Hippocampal formation (tissue), 2 donors: ENCODE data around the gene CRAT.
"Not testable (repeated sequence)": the region's sequence is repeated elsewhere in the genome, so short reads cannot be mapped to it uniquely, and the experiment has no call there.

Source experiments
- DNase-seq, 2 donors: peaks; one replicate each; lab custom pipeline; 2025; lab: John Stamatoyannopoulos, UW

CRAT gene

DNA sequence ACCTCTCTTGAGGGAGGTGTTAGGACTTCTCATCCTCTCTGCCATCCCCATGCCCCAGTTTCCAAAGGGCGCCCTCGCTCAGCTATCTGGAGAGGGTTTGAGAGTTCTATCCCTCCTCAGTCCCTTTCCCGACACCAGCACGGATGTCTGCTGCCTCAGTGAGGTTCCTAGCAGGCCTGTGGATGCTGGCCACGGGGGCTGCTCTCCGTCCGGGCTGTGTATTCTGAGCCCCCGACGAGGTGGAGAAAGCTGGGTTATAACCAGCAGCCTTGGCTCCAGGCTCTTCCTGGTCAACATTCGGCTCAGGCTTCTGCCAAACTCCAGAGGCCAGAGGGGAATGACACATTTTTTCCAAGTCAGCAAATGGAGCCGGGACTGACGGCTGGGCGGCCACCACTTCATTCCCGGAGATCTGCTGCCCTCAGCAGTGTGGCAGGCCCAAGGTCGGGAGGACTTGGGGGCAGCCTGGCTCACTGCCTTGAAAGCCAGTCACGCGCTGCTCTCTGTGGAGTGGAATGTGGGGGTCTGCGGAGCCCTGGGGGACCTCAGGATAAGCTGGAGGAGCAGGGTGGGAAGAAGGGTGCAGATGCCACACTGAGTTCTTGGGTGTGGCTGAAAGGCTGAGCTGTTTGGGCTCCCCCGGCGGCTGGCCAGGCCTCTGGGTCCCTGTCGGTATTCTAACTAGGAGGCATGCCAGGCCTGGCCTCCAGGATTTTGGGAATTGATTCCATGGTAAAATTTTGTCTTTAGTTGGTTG, 28.1 kb upstream of the CRAT start:
- no peak for DNase-seq

DNA sequence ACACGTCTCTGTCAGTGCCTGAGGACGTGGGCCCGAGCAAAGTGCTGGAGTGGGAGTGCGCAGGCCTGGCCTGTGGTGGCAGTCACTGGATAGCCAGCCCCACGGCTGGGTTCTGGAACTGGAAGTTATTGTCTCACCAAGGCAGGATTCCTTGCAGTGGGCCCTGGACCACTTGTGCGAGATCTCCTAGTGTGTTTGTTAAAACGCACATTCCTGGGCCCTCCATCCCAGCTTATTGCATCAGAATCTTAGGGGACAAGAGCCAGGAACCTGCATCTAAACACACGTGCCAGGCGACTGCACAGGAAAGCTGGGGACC, 27.5 kb upstream of the CRAT start:
- DNase-seq, result no peak

DNA sequence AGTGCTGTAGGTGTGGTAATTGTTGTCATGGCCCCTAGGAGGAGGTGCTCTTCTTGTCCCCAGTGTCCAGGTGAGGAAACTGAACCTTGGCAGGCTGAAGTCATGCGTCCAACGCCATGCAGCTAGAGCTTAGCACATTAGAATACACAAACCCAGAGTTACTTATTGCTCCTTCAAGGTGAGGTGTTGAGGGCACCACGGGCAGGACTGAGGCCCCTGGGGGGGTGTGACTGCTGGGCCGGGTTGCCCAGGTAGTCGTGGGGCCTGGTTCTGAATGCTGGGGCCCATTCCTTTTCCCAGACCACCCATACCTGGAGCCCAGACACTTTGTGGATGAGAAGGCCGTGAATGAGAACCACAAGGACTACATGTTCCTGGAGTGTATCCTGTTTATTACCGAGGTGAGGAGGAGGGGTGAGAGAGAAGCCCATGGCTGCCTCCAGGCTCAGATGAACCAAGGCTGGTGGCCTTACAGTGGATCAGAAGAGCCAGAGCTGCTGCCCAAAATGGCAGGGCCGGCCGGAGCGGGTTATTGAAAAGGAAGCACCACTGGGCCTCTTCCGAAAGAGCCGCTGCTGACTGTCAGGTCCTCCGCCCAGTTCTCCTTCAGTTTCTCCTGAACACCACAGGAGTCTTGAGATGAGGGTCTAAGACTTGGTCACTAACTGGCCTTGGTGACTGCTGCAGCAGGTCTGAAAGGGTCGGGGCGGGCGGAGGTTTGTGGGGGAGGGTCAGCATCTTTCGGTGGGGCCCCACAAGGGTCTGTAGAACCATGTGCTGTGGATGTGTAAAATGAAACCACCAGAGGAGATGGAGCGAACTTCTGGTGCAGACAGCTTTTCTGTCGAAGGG, 26.9 kb upstream of the CRAT start:
- no peak for DNase-seq

DNA sequence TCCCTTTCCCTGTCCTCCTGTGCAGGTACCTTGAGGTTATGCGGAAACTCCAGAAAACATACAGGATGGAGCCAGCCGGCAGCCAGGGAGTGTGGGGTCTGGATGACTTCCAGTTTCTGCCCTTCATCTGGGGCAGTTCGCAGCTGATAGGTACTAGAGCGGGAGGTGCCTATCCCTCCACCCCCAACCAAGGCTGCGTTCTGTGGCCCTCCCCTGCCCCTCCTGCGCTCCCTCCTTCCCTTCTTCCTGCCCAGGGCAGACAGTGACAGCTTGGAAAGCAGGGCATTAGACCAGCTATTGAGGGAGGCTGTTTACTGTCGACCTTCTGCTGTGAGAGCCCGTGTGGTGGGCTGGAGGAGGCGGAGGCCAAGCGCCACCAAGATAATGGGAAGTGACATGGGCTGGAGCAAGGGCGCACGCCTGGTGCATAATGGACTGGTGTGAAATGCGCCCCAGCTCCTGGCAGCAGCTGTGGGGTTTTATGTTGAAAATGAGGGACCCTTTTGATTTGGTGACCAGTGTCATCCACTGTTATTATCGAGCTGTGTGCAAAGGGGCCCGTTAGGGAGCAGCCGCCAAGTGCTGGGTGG, 25.9 kb upstream of the CRAT start:
- DNase-seq, result no peak

DNA sequence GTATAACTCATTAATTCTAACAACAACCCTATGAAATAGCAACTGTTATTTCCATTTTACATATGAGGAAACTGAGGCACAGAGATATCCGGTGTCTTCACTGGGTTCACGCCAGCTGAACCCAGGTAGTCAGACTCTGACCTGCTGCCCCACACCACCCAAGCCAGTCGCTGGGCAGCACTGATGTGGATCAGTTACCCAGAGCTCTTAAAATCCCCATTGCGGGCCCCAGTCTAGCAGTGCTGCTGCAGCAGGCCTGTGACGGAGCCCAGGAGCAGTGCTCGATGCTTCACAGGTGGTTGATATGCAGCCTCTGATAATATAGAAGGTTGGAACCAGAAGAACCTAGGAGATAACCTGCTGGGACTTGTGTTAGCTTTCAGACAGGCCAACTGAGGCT, 24.9 kb upstream of the CRAT start:
- DNase-seq, result no peak

DNA sequence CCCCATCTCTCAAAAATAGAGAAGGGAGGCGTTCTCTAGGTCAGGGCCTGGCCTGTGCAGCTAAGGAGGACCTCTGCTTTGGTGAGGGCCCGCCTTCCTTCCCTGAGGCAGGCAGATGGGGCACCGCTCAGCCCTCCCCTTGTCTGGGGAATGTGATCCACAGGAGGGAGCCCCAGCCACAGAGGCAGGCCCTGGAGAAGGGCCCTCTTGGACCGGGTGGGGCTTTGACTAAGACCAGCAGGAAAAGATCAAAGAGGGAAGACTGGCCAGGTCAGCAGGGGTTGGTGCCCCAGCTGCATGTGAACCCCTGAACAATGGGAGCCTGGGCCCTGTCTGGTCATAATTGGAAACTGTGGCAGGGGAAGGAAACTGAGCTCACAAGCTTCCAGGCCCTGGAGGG, 22.5 kb upstream of the CRAT start:
- DNase-seq, result no peak

DNA sequence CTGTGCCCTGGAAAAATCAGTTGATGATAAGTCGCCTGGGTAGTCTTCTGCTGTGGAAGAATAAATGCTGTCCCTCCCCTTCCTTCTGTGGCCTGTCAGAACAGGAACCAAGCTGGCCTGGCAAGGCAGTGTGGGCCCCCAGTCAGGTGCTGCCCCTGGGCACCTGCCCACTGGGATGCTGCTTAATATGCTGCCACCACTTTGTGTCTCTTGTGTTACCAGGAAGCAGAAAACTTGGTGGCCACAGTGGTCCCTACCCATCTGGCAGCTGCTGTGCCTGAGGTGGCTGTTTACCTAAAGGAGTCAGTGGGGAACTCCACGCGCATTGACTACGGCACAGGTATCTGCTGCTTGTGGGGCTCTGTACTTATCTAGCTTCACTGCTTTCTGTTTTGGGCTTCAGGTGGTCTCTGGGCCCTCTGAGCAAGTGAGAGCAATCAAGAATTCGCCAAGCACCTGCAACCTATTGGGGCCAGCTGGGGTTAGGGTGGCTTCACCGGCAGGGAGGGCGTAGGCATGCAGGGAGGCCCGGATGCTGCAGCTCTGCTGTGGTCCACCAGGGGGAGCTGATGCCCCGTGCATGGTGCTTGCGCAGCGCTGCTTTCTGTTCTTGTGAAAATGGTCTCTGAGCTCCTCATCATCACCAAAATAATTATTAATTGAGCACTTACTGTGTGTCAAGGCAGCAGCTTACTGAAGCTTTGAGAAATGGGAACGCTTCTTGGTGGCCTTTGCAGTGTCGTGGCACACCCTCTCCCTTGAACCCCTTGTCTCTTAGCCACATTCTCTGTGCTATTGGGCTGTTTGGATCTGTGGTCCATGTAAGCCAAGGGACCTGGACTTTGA, 20.9 kb upstream of the CRAT start:
- DNase-seq, result peak; percentile 53 to 55

DNA sequence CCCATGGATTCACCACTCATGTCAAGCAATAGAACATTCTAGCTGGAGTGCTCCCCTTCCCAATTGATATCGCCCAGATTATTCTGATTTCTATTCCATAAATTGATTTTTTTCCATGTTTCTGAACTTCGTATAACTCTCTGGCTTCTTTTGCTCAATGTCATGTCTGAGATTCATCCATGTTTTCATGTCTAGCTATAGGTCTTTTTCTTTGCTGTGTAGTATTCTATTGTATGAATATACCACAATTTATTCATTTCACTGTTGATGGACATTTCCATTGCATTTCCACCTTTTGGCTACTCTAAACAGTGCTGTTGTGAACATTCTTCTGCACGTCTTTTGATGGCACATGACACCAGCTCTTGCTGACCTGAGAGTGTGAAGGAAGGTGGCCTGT, 20.2 kb upstream of the CRAT start:
- no peak for DNase-seq

DNA sequence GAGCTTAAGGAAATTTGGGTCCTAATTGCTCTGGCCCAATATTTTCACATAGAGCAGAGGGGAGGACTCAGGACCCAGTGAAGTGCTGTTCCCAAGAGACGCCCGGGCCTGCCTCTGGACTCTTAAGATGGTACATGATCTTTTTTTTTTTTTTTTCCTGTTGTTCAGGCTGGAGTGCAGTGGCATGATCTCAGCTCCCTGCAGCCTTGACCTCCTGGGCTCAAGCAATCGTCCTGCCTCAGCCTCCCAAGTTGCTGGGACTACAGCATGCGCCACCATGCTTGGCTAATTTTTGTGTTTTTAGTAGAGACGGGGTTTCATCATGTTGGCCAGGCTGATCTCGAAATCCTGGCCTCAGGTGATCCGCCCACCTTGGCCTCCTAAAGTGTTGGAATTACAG, 19.7 kb upstream of the CRAT start:
- not testable (repeated sequence) for DNase-seq

DNA sequence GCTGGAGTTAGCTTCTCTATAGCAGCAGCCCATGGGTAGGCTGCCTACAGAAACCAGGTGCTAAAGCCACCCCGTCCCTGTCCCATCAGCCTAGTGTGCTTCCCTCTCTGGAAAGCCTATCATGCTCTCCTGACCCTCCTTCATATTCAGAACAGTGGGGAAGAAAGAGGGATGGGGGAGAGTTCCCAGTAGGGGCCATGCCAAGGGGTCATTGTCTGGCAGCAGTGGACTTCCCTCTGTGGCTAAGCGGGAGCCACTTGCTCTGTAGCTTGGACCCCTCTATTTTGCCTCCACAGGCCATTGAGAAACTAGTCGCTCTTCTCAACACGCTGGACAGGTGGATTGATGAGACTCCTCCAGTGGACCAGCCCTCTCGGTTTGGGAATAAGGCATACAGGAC, 18.1 kb upstream of the CRAT start:
- DNase-seq, result no peak

DNA sequence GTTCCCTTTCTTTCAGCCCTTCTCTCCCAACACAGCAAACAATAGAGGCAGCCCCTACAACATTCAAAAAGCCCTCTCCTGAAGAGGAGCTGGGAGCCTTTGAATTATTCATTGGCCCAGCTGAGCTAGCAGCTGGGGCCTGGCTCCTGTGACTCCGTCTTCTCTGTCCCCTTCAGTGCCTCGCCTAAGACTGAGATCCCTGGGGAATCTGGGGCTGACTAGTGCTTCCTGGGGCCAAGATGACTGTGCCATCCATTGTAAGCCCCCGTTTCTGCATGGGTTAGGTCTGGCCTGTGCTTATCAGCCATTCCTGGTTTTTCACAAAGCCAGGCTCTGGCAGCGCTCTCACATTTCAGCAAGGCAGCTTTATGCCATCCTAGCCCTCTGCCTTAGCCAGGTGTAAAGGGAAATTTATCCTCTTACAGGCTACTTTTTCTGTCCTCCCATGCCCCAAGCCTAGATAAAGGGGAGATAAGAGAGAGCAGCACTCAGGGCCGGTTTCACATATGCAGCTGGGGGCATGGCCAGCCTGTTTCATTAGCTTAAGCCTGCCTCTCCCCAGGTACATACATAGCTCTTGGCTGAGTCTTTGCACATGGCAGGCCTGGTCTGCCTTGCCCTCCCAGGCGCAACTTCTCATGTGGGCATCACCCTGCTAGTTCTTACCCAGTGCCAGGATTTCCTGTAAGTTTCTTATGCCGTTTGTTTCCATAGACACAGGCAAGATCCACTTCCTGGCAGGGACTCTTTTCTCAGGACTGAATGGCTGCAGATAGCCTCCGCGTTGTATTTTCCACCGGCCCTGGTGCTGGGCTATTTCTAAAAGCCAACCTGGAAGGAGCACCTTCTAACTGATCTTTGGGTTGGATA, 16.4 kb upstream of the CRAT start:
- peak in 1 of 2 donors; percentile 18 for DNase-seq

DNA sequence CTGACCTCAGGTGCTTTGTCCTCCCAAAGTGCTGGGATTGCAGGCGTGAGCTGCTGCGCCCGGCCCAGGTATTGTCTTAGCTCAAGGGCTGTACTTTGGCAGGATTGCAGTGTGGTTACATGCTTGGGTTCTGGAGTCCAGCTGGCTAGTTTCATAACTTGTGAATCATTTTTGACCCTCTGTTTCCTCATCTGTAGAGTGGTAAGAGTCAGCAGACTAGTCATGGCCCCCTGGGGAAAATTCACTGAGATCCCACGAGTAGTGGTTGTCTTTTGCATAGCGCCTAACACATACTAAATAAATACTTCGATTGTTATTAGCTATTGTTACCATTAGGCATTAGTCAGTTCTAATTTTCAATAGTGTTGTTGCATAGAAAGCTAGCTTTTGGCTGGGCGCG, 14.9 kb upstream of the CRAT start:
- DNase-seq, result no peak

DNA sequence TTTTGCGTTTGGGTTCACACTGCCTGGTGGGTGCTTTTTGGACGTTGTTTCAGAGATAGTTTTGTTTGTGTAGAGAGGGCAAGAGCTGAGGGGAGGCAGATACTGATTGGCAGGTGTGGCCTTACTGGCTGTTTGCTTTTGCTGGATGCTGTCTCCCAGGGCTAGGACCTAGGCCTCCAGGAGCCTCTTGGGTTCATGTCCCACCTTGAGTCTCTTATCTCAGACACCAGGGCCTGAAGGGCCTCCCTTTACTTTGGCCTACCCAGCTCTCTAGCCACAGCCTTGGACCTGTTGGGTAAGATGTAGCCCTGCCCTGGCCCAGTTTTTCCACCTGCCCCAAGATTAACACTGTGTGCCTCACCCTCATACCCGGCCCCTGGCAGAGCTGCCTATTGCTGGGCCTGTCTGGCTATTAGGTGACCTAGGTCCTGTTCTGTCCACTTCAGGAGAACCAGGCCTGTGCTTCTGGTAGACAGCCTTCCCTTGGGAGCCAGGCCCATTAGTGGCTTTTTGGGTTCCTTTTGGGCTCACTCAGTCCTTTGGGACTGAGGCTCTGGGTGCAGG, 14.0 kb upstream of the CRAT start:
- DNase-seq, result no peak

DNA sequence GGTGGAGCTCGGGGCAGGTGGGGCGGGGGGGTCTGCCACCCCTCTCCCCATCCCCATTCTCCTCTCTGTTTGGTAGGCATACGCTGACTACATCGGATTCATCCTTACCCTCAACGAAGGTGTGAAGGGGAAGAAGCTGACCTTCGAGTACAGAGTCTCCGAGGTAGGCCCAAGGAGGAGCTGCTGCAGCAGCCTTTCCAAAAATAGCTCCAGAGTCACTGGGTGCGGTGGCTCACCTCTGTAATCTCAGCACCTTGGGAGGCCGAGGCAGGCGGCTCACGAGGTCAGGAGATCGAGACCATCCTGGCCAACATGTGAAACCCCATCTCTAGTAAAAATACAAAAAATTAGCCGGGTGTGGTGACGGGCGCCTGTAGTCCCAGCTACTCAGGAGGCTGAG, 12.4 kb upstream of the CRAT start:
- not testable (repeated sequence) for DNase-seq

DNA sequence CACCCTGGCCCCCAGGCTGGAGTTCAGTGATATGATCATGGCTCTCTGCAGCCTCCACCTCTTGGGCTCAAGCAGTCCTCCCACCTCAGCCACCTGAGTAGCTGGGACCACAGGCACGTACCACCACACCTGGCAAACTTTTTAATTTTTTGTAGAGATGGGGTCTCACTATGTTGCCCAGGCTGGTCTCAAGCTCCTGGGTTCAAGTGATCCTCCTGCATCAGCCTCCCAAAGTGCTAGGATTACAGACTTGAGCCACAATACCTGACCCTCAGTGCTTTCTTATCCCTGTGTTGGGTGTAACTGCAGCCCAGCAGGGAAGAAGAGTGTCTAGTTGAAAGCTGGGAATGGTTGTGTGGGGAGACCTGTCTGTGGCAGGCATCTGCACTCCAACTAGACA, 11.5 kb upstream of the CRAT start:
- DNase-seq, result no peak

DNA sequence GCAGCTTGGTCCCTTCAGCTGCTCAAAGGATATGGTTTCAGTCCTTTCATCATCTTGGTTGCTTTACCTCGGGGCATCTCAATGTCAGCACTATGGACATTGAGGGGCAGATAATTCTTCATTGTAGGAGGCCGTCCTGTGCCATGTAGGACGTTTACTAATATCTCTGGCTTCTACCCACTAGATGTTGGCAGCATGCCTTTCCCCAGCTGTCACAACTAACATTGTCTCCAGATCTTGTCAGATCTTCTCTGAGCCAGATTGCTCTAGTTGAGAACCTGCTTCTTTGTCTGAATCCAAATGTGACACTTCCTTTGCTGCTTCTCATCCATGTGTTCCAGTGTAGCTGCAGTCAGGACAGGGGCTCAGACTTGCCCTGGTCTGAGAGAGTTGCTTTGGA, 10.9 kb upstream of the CRAT start:
- DNase-seq, result peak; percentile 34 to 39

DNA sequence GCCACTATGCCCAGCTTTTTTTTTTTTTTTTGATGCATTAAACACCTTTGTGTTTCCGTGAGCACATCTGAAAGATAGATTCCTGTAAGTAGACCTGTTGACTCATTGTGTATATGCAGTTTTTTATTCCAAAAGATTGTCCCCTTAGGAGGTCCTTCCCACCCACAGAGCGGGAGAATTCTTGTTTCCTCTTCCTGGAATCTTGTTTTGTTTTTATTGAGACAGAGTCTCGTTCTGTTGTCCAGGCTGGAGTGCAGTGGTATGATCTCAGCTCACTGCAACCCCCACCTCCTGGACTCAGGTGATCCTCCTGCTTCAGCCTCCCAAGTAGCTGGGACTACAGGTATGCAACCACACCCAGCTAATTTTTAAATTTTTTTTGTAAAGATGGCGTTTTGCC, 8.2 kb upstream of the CRAT start:
- no peak for DNase-seq

DNA sequence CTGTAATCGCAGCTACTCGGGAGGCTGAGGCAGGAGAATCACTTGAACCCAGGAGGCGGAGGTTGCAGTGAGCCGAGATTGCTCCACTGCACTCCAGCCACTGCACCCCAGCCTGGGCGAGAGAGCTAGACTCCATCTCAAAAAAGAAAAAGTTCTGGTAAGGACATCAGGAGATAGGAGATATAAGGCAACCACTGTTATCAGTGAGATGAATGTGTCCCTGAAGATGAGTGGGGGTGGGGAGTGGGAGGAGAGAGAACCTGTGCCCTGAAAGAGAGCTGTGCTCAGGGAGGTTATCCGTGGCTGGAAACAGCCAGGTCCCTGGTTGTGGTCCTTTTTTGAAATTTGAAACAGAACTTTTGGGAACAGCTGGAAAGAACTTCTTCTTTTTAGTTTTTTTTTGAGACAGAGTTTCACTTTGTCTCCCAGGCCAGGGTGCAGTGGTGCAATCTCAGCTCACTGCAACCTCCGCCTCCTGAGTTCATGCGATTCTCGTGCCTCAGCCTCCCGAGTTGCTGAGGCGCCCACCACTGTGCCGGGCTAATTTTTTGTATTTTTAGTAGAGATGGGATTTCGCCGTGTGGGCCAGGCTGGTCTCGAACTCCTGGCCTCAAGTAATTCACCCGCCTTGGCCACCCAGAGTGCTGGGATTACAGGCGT, 3.2 kb upstream of the CRAT start:
- no peak for DNase-seq

DNA sequence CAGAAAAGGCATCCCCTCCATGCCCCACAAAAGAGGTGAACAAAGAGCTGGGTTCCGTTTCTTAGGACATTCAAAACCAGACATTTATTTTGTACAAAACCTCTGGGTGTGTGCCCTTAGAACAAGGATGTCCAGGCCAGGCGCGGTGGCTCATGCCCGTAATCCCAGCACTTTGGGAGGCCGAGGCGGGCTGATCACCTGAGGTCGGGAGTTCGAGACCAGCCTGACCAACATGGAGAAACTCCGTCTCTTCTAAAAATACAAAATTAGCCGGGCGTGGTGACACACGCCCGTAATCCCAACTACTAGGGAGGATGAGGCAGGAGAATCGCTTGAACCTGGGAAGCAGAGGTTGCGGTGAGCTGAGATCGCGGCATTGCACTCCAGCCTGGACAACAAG, 1.9 kb upstream of the CRAT start:
- DNase-seq, result not testable (repeated sequence)

DNA sequence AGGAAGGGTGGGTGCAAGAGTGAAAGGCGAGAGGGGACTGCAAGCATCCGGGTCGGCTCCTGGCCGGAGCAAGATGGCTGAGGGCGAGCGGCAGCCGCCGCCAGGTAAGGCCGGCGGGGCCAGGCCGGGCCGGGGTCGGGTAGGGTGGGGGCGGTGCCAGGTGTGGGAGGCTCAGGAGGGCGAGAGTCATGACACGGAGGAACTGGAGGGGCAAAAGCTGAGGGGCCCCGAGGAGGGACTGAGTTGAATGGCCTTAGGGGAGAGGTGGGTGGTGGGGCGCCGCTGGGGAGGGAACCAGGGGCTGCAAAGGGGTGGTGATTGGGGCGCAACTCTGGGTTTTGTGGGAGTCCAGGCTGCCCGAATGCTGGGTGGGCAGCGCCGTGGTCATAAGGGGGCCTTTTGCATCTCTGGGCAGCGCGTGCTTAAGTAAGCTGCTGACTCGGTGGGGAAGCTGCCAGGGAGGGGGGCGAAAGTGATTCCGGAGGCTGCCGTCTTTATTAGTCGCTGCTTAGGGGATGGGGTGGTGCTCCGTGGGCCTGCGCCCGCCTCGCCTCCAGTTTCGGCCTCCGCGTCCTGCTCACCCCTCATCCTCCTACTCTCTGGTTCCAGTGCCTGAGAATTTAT, 1.0 kb upstream of the CRAT start:
- peak; percentile 10 to 38 for DNase-seq
